GM12891 (cell line): ENCODE results near the gene PINK1.

ENCODE experiments used
- POLR2A ChIP-seq: IDR thresholded peaks from 2 replicates; pipeline ENCODE4 v1.6.1; 2011; ENCODE audit warnings: low read depth, low read length, control low read depth
- POLR2AphosphoS5 ChIP-seq: IDR thresholded peaks from 2 replicates; pipeline ENCODE4 v1.6.1; 2011; ENCODE audit warnings: low read depth, low read length, control low read depth
- TAF1 ChIP-seq: IDR thresholded peaks from 2 replicates; pipeline ENCODE4 v1.6.1; 2011; ENCODE audit warnings: low read depth, low read length, control low read depth

- TF ChIP-seq POLR2A, result no peak
- no peak for TF ChIP-seq TAF1
- TF ChIP-seq POLR2AphosphoS5, result no peak
These were observed 13.3 kb upstream of the PINK1 start for GRCh38 chr1:20619999-20620398.
